Heart left ventricle (tissue), 13 donors: Measurements from ENCODE around the gene SAMD13.

Source experiments
- CTCF ChIP-seq, 12 donors: fragments of 200-600 bp; sonication (generic) in 4 of 12; IDR thresholded peaks; one replicate each; pipeline versions ENCODE4 v1.5.0 to v1.8.0; 2018 to 2022; ENCODE audit warnings: antibody characterized with exemption in 12 of 12, mild to moderate bottlenecking in 5 of 12
- POLR2A ChIP-seq, 2 donors: fragments of 450-650 bp; IDR thresholded peaks; one replicate each; pipeline ENCODE4 v1.6.1; 2017; ENCODE audit warnings: antibody characterized with exemption in 2 of 2, mild to moderate bottlenecking in 2 of 2, moderate library complexity in 2 of 2
- donor health status: ischemic (EF 13 %, LVEDD 7.1; RV severe dilation, severe dysfunction).
- donor health status: DM: no; HTN: yes; CAD: no.
- donor health status: DM: no; HTN: no; CAD: no.
- donor health status: ischemic (EF 25% LVEDD 6.9; RV normal size, moderate dysfunction).
- donor health status: ischemic (EF 25% LVEDD 5.7; RV mildly dilated, moderate dysfunction).
- donor health status: ischemic (EF 35%, LVEDD 5.7; RV mildly dilated, moderate dysfunction).
- donor health status: nonischemic (EF 11% LVEDD 7.7; RV severe dilation, severe dysfunction).
- donor health status: DM: yes; HTN: yes; CAD: no.
- donor health status: PGD.
- donor health status: ischemic (EF 29% LVEDD 5.4; RV normal size, mild dysfunction).
- donor health status: nonischemic (EF 23%, LVEDD 6.1; RV moderate dilation, normal function).

GRCh38 chr1:84272401-84272800 lies 29.1 kb upstream of the SAMD13 start:
- TF ChIP-seq CTCF (IDR thresholded peaks at IDR 0.05) (no peak), POLR2A (IDR thresholded peaks at IDR 0.05) (no peak)
